ENCODE measurements around the gene OR8K1. TPM values are rescaled to one million over a fixed set of nuclear protein-coding genes. Genes with fewer than 3 reads are reported as not detected.

Gene OR8K1
- total RNA-seq, 2 donors from 2014 or later: 1.6 TPM; not detected in 1

- WGBS: 60% methylated on average over 3 of the region's 3 CpGs
- no peak overlapping the region for H3K4me3 ChIP-seq
These were observed 12.7 kb upstream of the OR8K1 start for GRCh38 chr11:56333156-56333555.

GRCh38 chr11:56340289-56340688 lies 5.5 kb upstream of the OR8K1 start:
- no peaks in the 10 kb centered on the region for H3K4me1 ChIP-seq (replicated peaks)
- DNase-seq (ENCODE audit: low spot score): no peak
- no peaks in the 10 kb centered on the region for H3K36me3 ChIP-seq
- no peaks in the 10 kb centered on the region for H3K27me3 ChIP-seq (replicated peaks; ENCODE audit: insufficient read depth)
- H3K27ac ChIP-seq: no peak overlapping the region
- H3K9me3 ChIP-seq: no peaks in the 10 kb centered on the region
- H3K4me3 ChIP-seq: no peak overlapping the region
- TF ChIP-seq POLR2AphosphoS5 (IDR thresholded peaks at IDR 0.05): no peak
- TF ChIP-seq POLR2A (IDR thresholded peaks at IDR 0.05): no peak
- TF ChIP-seq CTCF (IDR thresholded peaks at IDR 0.05): no peak
- intact Hi-C loops (cut with DNase I): no loop called here

More at GRCh38 chr11:56333156-56333555, 12.7 kb upstream of the OR8K1 start:
- H3K27me3 ChIP-seq (replicated peaks; ENCODE audit: insufficient read depth): no peaks in the 10 kb centered on the region
- no peak for TF ChIP-seq CTCF (IDR thresholded peaks at IDR 0.05)
- TF ChIP-seq POLR2AphosphoS5 (IDR thresholded peaks at IDR 0.05): no peak
- TF ChIP-seq POLR2A (IDR thresholded peaks at IDR 0.05): no peak
- no peaks in the 10 kb centered on the region for H3K4me1 ChIP-seq (replicated peaks)
- intact Hi-C loops (cut with DNase I): no loop called here
- no peaks in the 10 kb centered on the region for H3K9me3 ChIP-seq
- no peak for DNase-seq (ENCODE audit: low spot score)
- no peak overlapping the region for H3K27ac ChIP-seq
- no peaks in the 10 kb centered on the region for H3K36me3 ChIP-seq

GRCh38 chr11:56353991-56354390 lies 8.2 kb downstream of the OR8K1 start, which contains the start of gene OR8J1:
Gene OR8J1, plus strand, starts transcription at chr11:56354291. Its CDS starts 5,956 bp downstream, at chr11:56360247.
- WGBS: 83% methylated on average over 2 of the region's 2 CpGs
- H3K27ac ChIP-seq: no peak within 1 kb of the TSS
- no peaks in the 10 kb centered on the region for H3K36me3 ChIP-seq
- TF ChIP-seq POLR2AphosphoS5 (IDR thresholded peaks at IDR 0.05): no peak
- no peaks in the 10 kb centered on the region for H3K27me3 ChIP-seq (replicated peaks; ENCODE audit: insufficient read depth)
- no peak for DNase-seq (ENCODE audit: low spot score)
- H3K4me3 ChIP-seq: no peak within 1 kb of the TSS
- H3K9me3 ChIP-seq: no peaks in the 10 kb centered on the region
- intact Hi-C loops (cut with DNase I): no loop called here
- no peaks in the 10 kb centered on the region for H3K4me1 ChIP-seq (replicated peaks)

- intact Hi-C loops (cut with DNase I): no loop called here
- Histone ChIP-seq H3K36me3 (no peaks in the 10 kb centered on the region), H3K27ac (no peak within 1 kb of the TSS), H3K4me1 (replicated peaks) (no peaks in the 10 kb centered on the region), H3K27me3 (replicated peaks; ENCODE audit: insufficient read depth) (no peaks in the 10 kb centered on the region), H3K9me3 (no peaks in the 10 kb centered on the region), H3K4me3 (no peak within 1 kb of the TSS)
- 76% methylated on average over 2 of the region's 2 CpGs for WGBS
- TF ChIP-seq CTCF (IDR thresholded peaks at IDR 0.05) (no peak), POLR2AphosphoS5 (IDR thresholded peaks at IDR 0.05) (no peak), POLR2A (IDR thresholded peaks at IDR 0.05) (no peak)
- DNase-seq (ENCODE audit: low spot score): no peak
These were observed 29.5 kb downstream of the OR8K1 start, which contains the start of gene OR8U1 for GRCh38 chr11:56375324-56375723. Gene OR8U1, plus strand, starts transcription at chr11:56375624. Its CDS starts 0 bp downstream, at chr11:56375624.

- Histone ChIP-seq H3K27ac (no peak overlapping the region), H3K27me3 (replicated peaks; ENCODE audit: insufficient read depth) (no peaks in the 10 kb centered on the region), H3K36me3 (no peaks in the 10 kb centered on the region), H3K9me3 (no peaks in the 10 kb centered on the region), H3K4me1 (replicated peaks) (no peaks in the 10 kb centered on the region), H3K4me3 (no peak overlapping the region)
- intact Hi-C loops (cut with DNase I): no loop called here
- 91% methylated on average over 2 of the region's 2 CpGs for WGBS
- TF ChIP-seq POLR2AphosphoS5 (IDR thresholded peaks at IDR 0.05) (no peak), CTCF (IDR thresholded peaks at IDR 0.05) (no peak), POLR2A (IDR thresholded peaks at IDR 0.05) (no peak)
- no peak for DNase-seq (ENCODE audit: low spot score)
These were observed 34.3 kb downstream of the OR8K1 start for GRCh38 chr11:56380120-56380519.
